GM20000 (cell line): ENCODE data around the gene RPL29.
A peak's percentile ranks its signal among the peaks of the same experiment; 100 is the strongest.

Experiments used
- DNase-seq: peaks from one replicate; pipeline ENCODE4 v3.0.0; 2012; ENCODE audit warnings: low spot score
- CTCF ChIP-seq: IDR thresholded peaks from 2 replicates; pipeline ENCODE4 v1.5.1; 2012; ENCODE audit warnings: mild to moderate bottlenecking, control low read depth; ENCODE audit errors: extremely low read depth, missing control alignments

The RPL29 gene

GRCh38 chr3:51961011-51961410 is 34.7 kb downstream of the RPL29 start:
- no peak for DNase-seq

GRCh38 chr3:51960386-51960785 is 35.3 kb downstream of the RPL29 start:
- no peak for TF ChIP-seq CTCF
- no peak for DNase-seq

More at GRCh38 chr3:51961011-51961410, 34.7 kb downstream of the RPL29 start:
- TF ChIP-seq CTCF: no peak

- no peak for DNase-seq
- no peak for TF ChIP-seq CTCF
Observed at GRCh38 chr3:51959651-51960050, 36.0 kb downstream of the RPL29 start.

GRCh38 chr3:51958603-51959521 is 36.8 kb downstream of the RPL29 start:
- no peak for DNase-seq
- TF ChIP-seq CTCF: no peak

GRCh38 chr3:51957520-51958205 is 38.0 kb downstream of the RPL29 start:
- TF ChIP-seq CTCF: no peak
- DNase-seq: no peak

GRCh38 chr3:51955893-51956770 is 39.6 kb downstream of the RPL29 start:
- DNase-seq: peak; percentile 72
- TF ChIP-seq CTCF: no peak
